ENCODE results near the gene DTD2. TPM values are rescaled to one million over a fixed set of nuclear protein-coding genes. Genes with fewer than 3 reads are reported as not detected.
"Not testable (repeated sequence)": the region's sequence is repeated elsewhere in the genome, so short reads cannot be mapped to it uniquely, and the experiment has no call there.

Gene DTD2
- total RNA-seq = 32.6 and 33.9 TPM in 2 replicates

DNA sequence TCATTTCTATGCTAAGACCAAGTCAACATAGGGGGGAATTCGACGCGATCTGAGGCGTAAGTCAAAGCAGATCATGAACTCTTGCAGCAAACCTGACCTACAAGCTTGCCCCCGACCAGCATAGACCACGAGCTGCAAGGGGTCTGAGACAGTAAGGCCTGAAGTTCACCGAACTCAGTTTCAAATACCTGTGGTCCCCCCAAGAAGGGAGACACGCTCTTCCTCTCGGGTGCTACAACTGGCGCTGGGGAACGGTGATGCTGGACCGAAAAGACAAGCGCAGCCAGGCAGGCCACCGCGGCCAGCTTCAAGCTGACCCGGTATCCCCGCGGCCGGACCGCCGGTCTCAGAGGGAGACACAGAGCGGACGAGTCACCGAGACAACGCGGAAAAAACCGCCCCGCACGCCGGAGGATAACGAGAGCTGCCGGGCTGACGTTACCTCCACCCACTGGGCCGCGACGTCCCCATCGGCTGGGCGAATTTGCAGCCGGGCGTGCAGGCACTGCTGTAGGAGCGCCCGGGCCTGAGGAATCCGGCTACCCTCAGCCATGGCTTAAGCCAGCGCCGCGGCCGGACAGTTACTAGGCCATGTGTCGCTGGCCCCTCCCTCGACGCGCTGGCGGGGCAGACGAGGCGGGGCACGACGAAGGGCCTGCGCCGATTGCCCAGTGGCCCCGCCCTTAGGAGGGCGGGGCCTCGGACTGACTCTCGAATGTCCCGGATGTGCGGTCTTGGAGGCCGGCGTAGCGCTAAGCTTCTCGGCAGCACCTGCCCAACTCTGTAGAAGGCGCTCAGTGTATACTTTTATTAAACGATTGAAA is at the start of gene DTD2:
TSS of gene DTD2 (minus strand) at position 666 of the 824 bp plus-strand sequence. CDS start at position 553, 113 bp downstream.
- peak; percentile 77 for DNase-seq (ENCODE audit: low read depth, low spot score)

DNA sequence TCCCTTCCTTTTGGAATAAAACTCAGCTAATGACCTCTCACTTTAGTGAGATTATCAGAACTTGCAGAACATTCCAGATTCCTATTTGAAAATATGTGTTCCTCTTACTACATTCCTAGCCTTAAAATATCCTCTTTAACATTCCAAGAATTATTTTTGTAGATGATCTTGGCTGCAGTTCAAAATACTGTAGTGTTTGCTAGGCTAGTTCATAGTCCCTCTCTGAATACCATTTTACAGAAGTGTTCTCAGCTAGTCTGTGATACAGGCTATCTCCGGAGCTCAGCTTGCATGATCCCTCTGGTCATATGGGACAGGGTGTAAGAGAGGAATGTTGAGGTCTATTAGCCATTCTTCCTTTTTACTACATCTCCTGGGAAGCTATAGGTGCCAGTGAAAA is 48.1 kb upstream of the DTD2 start:
- DNase-seq (ENCODE audit: low read depth, low spot score) = peak; percentile 11

DNA sequence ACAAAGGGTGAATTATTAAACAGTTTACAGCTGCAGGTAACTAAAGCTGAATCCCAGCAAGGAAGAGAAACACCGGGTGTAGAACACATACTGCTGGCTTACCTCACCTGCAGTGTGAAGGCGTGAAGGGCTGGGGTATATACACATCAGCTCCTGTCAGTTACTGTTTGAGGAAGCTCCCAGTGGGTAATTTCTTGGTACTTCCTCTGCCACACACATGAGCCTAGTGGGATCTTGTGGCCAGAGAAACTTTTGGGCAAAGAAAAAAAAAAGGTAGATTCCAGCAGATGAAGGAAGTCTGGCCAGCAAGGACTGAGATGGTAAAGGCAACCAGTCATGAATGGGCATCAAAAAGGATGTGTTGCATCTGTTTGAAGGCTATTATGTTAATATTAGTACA is 44.6 kb upstream of the DTD2 start:
- DNase-seq (ENCODE audit: low read depth, low spot score) = no peak

DNA sequence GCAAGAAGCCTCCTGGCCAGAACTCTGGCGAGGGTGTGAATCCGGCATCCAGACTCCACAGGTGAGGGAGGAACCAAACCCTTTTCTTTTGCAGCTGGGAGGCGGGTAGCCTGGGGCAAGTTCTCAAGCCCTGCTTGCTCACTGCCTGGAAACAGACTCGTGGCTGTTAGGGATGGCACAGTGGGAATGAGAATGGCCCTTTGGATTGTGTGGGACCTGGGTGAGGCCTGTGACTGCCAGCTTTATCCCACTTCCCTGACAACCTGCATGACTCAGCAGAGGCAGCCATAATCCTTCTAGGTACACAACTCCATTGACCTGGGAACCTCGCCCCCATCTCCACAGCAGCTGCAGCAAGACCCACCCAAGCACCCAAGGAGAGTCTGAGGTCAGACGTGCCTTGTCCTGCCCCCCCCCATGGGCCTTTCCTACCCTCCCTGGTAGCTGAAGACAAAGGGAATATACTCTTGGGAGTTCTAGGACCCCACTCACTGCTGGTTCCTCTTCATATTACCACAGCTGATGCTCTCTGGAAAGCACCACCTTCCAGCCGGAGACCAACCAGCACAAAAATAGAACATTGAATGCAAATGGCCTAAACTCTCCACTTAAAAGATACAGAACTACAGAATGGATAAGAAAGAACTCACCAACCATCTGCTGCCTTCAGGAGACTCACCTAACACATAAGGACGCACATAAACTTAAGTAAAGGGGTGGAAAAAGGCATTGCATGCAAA is 35.6 kb upstream of the DTD2 start:
- no peak for DNase-seq (ENCODE audit: low read depth, low spot score)

DNA sequence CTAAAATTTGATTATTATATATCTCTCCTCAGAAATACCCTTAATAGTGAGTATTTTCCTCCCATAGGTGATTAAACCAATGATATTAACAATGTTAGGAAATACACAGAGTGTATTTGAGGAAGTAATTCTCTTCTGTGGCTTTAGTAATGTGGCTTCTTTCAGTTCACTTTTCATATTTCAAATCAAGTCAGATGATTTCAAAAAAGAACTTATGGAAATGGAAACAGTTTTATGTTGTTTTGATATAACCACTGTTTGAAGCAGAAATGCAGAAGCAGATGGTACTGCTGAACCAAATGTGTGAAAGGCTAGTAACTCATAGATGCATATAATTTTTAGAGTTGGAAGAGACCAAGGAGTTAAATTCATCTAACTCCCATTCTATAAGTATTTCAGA is 32.4 kb upstream of the DTD2 start:
- DNase-seq (ENCODE audit: low read depth, low spot score) = no peak

DNA sequence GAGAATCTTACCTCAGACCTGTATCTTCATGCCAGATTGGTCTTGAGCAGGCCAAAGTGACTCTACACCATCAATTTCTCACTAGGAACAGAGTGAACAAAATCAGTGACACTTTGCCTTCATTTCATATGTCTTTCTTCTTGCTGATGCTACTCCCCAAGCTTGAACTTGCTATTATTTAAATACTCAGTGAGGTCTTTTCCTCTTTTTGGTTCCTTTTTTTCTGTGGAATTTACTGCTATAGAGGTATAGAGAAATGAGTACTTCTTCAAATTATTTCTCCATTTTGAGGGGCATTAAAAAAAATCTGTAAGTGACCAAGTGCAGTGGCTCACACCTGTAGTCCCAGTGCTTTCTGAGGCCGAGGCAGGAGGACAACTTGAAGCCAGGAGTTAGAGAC is 30.6 kb upstream of the DTD2 start, which contains the start of gene GPR33:
TSS of gene GPR33 (minus strand) at position 154 of the 400 bp plus-strand sequence. CDS start 4,074 bp downstream, outside the sequence.
- DNase-seq (ENCODE audit: low read depth, low spot score) = no peak

DNA sequence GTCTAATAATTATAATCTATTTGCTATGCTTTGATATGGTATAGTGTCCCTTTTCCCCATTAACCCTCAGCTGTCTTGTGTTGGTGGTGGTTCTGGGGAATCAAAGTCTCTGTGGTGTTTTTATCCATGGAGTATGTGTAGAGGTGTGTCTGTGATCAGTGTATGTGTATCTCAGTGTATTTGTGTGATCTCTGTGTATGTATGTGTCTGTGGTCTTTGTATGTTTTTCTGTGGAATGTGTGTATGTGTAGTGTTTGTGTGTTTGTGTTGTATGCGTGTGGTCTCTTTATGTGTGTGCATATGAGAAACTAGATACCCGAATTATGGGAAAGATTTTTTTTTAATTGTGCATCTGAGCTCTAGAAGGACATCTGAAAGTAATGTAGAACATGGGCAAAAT is 29.5 kb upstream of the DTD2 start:
- DNase-seq (ENCODE audit: low read depth, low spot score) = no peak

DNA sequence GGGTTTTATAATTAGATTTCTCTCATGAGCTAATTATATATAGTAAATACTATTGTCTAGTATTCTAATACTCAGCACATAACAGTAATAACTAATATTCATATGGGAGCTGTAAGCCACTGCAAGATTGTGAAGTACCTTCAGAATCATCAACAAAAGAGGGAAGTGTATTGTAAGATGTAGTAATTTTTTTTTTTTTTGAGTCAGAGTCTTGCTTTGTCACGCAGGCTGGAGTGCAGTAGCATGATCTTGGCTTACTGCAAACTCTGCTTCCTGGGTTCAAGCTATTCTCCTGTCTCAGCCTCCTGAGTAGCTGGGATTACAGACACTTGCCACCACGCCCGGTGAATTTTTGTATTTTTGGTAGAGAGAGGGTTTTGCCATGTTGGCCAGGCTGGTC is 27.4 kb upstream of the DTD2 start:
- DNase-seq (ENCODE audit: low read depth, low spot score) = no peak

DNA sequence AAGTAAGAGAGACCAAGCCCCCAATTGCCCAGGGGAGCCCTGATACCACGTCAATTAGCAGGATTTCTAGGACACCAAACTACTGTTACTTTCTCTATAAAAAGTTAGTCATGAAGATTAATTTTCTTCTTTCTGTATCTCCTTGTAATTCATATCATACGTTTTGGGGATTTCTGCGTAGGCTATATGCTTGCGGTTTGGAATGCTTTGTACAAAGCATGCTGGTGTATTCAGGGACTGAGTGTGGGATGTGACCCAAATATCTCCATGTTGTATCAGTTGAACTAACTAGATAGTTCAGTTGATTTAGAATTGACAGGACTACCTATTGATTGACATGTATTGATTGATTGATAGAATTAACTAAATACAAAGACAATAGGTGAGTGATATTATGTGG is 22.9 kb upstream of the DTD2 start:
- no peak for DNase-seq (ENCODE audit: low read depth, low spot score)

DNA sequence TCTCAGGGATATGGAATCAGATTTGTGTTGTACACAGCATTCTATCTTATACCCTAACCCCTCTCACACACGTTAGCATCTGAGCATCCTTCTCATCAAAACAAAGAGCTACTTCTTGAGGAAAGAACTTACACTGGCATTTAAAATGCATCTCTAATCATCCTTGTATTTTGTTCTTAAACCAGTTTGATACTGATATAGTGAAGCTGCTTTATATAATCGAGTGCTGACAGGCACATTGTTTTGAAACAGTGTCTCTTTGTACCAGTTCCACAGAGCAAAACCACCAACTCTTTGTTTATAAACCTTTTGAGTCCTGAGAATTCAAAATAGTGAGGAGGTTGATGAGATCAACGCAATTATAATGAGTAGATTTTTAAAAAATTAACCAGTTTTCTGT is 21.7 kb upstream of the DTD2 start:
- no peak for DNase-seq (ENCODE audit: low read depth, low spot score)

DNA sequence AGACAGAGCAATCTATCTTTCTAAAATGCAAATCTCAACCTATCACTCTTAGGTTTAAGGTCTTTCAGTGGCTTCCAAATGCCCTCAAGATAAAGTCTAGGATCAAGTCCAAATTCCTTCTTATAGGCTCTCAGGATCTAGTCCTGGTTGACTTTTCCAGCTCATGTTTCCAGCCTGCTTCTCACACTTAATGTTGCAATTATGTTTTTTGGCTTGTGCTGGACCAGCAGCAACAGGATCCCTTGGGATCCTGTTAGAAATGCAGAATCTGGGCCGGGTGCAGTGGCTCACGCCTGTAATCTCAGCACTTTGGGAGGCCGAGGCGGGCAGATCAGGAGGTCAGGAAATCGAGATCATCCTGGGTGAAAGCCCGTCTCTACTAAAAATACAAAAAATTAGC is 19.9 kb upstream of the DTD2 start:
- DNase-seq (ENCODE audit: low read depth, low spot score) = no peak

DNA sequence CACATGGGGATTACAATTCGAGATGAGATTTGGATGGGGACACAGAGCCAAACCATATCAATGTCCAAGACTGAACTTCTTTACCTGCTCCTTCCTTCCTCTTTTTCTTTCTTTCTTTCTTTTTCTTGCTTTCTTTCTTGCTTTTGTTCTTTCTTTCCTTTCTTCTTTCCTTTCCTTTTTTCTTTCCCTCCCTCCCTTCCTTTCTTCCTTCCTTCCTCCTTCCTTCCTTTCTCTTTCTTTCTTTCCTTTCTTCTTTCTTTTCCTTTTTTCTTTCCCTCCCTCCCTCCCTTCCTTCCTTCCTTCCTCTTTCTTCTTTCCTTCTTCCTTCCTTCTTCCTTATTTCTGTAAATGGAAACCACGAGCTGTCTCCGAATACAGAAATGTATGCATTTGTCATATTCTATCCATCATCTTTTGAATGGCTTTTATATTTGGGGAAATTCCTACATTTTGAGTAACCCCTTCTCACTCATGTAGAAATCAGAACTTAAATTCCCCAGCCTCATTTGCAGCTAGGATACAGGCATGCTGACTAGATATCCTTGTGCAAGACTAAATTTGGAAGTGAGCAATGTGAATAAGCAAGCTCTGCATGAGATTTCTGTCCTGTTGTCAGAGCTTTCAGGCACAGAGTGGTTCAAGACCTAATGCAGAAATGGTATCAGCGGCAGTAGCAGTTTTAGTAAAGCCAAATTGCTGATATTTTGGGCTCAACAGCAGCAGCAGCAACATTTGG is 19.0 kb upstream of the DTD2 start:
- DNase-seq (ENCODE audit: low read depth, low spot score) = no peak

DNA sequence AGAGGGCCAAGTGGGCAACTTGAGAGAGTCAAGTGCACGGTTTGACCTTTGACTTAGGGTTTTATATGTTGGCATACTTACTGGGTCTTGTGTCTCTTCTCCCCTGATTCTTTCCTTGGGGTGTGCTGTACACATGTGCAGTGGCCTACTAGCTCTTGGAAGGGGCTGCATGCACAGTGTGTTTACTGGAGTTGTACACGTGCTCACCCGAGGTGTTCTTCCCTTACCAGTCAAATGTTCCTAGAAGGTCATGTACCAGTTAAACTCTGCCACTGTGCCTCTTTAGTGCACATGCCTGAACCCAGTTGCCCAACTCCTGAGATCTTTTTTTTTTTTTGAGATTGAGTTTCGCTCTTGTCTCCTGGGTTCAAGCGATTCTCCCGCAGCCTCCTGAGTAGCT is 9.2 kb upstream of the DTD2 start:
- no peak for DNase-seq (ENCODE audit: low read depth, low spot score)

DNA sequence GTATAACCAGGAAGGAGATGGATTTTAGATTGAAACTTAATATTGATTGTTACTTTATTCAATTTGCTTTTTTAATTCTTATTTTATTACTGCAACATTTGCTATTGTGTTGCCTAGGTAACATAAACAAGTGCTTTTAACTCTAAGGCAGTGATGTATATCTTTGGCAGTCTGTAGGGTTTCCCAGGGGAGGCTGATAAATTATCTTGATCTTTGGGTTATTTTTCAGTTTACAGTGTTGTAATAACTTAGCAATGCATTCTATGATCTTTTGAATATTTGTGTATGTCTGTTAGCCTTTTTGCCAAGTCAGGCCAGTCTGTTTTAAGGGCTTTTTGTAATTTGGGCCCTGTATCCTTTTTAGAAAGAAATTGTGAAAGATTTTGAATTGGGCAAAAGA is 7.8 kb upstream of the DTD2 start:
- no peak for DNase-seq (ENCODE audit: low read depth, low spot score)

DNA sequence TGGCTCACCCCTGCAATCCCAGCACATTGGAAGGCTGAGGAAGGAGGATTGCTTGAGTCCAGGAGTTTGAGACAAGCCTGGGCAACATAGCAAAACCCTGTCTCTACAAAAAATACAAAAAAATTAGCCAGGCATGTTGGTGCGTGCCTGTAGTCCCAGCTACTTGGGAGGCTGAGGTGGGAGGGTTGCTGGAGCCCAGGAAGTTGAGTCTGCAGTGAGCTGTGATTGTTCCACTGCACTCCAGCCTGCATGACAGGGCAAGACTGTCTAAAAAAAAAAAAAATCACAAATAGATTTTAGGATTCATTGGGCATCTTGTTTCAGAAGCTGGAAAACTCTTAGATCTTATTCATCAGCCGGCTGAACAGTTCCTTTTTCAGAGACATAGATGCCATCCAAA is 5.1 kb upstream of the DTD2 start:
- not testable (repeated sequence) for DNase-seq (ENCODE audit: low read depth, low spot score)

DNA sequence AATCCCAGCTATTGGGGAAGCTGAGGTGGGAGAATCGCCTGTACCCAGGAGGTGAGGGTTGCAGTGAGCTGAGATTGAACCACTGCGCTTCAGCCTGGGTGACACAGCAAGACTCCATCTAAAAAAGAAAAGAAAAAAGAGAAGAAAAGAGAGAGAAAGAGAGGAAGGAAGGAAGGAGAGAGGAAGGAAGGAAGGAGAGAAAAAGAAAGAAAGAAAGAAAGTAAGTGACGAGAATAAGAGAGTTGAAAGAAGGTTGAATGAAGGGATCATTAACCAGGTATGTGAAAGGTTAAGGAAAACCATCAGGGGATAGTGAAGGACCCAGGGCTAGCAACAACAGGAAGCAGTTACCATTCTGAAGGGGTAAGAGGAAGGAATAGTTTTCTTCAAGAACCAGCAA is 4.2 kb upstream of the DTD2 start:
- DNase-seq (ENCODE audit: low read depth, low spot score) = no peak

DNA sequence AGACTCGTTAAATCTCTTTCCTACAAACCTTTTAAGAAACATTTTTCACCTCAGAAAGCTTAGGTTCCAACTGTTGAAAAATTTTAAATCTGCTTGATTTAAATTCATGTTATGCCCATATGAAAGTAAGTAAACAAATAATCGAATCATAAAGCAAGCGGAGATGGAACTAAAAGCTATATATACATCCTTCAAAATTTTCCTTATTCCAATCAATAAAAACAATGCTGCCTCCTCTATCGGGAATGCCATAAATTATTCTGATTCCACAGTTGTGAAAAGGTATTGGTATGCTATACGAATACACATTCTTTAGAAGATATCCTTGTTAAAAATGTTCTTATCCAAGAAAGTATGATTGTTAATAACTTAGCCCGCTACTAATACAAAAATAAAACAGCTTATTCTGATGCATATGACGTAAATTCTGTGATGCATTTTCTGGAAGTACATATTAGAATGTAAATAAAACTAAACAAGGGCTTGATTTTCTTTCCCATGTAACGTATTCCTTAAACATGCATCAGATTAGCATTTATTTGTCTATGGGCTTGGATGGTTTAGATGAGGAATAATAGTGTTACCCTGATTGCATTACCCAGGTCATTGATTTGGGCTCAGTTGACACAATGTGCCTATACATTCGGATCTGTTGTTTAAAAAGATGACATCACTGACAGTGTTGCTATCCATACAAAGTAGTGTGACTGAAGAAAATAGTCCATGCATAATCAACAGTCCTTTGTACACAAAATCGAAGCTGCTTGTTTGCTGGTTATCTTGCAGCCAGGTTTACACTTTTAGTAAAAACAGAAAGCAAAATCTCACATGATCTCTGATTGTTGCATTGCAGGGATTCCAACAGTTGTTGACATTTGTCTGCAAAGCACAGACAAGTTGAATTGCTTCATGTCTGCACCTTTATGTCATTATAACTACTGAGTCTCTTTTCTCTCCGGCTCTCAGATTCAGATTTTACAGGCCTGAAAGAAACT is 656 bp upstream of the DTD2 start:
- no peak for DNase-seq (ENCODE audit: low read depth, low spot score)

DNA sequence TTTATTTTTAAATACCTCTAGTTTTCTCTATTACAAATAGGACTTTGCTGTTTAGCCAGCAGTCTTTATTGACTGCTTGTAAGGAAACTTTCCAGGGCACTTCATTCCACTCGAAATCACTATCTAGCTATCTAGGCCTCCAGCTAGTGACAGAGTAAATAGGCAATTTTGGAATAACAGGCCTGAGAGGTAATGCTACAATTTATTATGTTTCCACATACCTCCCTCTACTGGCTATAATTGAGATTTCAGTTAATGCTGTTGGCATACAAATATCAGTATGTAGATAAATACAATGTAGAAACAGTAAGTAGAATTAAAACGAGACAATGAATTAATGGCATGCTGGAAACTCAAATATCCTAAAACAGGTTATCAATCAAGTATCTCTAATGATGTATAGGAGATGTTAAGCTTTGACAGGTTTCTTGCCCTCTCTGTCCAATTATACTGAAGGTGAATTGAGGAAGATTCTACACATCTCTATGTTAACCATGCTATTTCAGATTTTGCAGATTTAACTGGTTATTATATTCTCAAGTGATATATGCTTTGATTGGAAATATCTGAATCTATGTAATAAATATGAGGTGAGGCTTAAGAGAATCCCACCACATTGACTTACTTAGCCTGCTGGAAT is 7.2 kb downstream of the DTD2 start:
- no peak for DNase-seq (ENCODE audit: low read depth, low spot score)

DNA sequence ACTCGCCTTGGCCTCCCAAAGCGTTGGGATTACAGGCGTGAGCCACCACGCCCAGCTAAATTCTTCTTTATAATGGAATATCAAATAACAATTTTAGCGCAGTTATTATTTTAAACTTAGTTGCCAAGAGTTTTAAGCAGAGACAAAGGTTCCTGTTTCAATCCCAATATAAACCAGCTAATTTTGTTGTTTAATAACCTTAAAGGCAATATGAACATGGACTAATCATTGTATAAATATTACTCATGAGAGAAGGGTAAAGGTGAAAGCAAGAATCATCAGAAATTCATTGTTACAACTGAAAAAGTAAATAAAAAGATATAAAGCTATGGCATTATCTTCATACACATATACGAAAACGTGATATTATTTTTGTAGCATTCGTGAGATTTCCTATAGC is 8.2 kb downstream of the DTD2 start:
- DNase-seq (ENCODE audit: low read depth, low spot score) = no peak

DNA sequence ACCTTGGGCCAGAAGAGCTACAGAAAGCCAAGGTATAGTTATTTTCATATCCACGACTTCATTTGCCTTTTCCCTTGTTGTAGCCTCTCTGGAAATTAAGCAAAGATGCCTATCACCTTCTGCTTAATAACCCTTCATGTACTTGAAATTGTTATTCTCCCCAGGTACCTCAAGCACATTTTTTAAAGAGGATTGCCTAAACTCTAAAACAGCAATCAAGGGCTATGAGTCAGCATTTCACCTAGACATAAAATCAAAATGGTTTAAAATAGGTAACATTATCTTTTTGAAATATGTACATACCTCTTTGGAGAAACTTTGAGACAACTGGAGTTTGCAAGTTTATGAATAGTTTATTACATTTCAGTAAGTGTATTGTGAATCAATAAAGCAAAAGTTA is 11.6 kb downstream of the DTD2 start:
- no peak for DNase-seq (ENCODE audit: low read depth, low spot score)
